ENCODE results near the gene SLC38A10. TPM values are rescaled to one million over a fixed set of nuclear protein-coding genes. Genes with fewer than 3 reads are reported as not detected.

SLC38A10 gene
- 33.4 TPM for polyA plus RNA-seq (2012; ENCODE audit: insufficient read depth, insufficient read length)

GRCh38 chr17:81295031-81295675, at the start of gene SLC38A10:
Gene SLC38A10, minus strand, starts transcription at chr17:81295307. Its CDS starts 386 bp downstream, at chr17:81294921.
- DNase-seq (ENCODE audit: low read depth, low spot score): peak; percentile 66
- H3K4me3 ChIP-seq (ENCODE audit: low read length): peak within 1 kb of the TSS; percentile 88

- no peak overlapping the region for H3K4me3 ChIP-seq (ENCODE audit: low read length)
- DNase-seq (ENCODE audit: low read depth, low spot score): no peak
These were observed 47.4 kb upstream of the SLC38A10 start for GRCh38 chr17:81342269-81343070.

GRCh38 chr17:81341516-81342268, 46.6 kb upstream of the SLC38A10 start:
- H3K4me3 ChIP-seq (ENCODE audit: low read length): no peak overlapping the region
- no peak for DNase-seq (ENCODE audit: low read depth, low spot score)

GRCh38 chr17:81340607-81341515, 45.8 kb upstream of the SLC38A10 start:
- DNase-seq (ENCODE audit: low read depth, low spot score): no peak
- no peak overlapping the region for H3K4me3 ChIP-seq (ENCODE audit: low read length)

- no peak overlapping the region for H3K4me3 ChIP-seq (ENCODE audit: low read length)
These were observed 44.6 kb upstream of the SLC38A10 start for GRCh38 chr17:81339534-81340296.

GRCh38 chr17:81339191-81339533, 44.1 kb upstream of the SLC38A10 start:
- no peak overlapping the region for H3K4me3 ChIP-seq (ENCODE audit: low read length)
- DNase-seq (ENCODE audit: low read depth, low spot score): no peak

More at GRCh38 chr17:81339534-81340296, 44.6 kb upstream of the SLC38A10 start:
- DNase-seq (ENCODE audit: low read depth, low spot score): no peak

- DNase-seq (ENCODE audit: low read depth, low spot score): no peak
- H3K4me3 ChIP-seq (ENCODE audit: low read length): no peak overlapping the region
These were observed 43.4 kb upstream of the SLC38A10 start for GRCh38 chr17:81338274-81339190.

GRCh38 chr17:81337476-81337879, 42.4 kb upstream of the SLC38A10 start:
- H3K4me3 ChIP-seq (ENCODE audit: low read length): no peak overlapping the region
- DNase-seq (ENCODE audit: low read depth, low spot score): no peak

- no peak overlapping the region for H3K4me3 ChIP-seq (ENCODE audit: low read length)
- DNase-seq (ENCODE audit: low read depth, low spot score): no peak
These were observed 41.8 kb upstream of the SLC38A10 start for GRCh38 chr17:81336930-81337325.

GRCh38 chr17:81336296-81336929, 41.3 kb upstream of the SLC38A10 start:
- DNase-seq (ENCODE audit: low read depth, low spot score): no peak
- H3K4me3 ChIP-seq (ENCODE audit: low read length): no peak overlapping the region

GRCh38 chr17:81335773-81336157, 40.7 kb upstream of the SLC38A10 start:
- DNase-seq (ENCODE audit: low read depth, low spot score): no peak
- no peak overlapping the region for H3K4me3 ChIP-seq (ENCODE audit: low read length)

GRCh38 chr17:81334987-81335772, 40.1 kb upstream of the SLC38A10 start:
- H3K4me3 ChIP-seq (ENCODE audit: low read length): no peak overlapping the region
- no peak for DNase-seq (ENCODE audit: low read depth, low spot score)

- no peak for DNase-seq (ENCODE audit: low read depth, low spot score)
- no peak overlapping the region for H3K4me3 ChIP-seq (ENCODE audit: low read length)
These were observed 39.3 kb upstream of the SLC38A10 start for GRCh38 chr17:81334391-81334901.

GRCh38 chr17:81333616-81334368, 38.7 kb upstream of the SLC38A10 start:
- DNase-seq (ENCODE audit: low read depth, low spot score): no peak
- no peak overlapping the region for H3K4me3 ChIP-seq (ENCODE audit: low read length)

GRCh38 chr17:81332914-81333528, 37.9 kb upstream of the SLC38A10 start:
- H3K4me3 ChIP-seq (ENCODE audit: low read length): no peak overlapping the region
- DNase-seq (ENCODE audit: low read depth, low spot score): no peak

All from Jurkat, Clone E6-1 (cell line).